HCT116 (cell line): ENCODE results near the gene ELMO2. TPM values are rescaled to one million over a fixed set of nuclear protein-coding genes. Genes with fewer than 3 reads are reported as not detected.

ENCODE experiments used
- ATAC-seq: fragments of 200-7000 bp; cut with Tn5 transposase; 2 replicates; pipeline ENCODE4 v1.9.1; 2020; ENCODE audit warnings: mild to moderate bottlenecking, moderate library complexity
- BruUV-seq: library from RNA; stranded (reverse); fragments of 400-500 nt; replicated peaks from 2 replicates; lab custom pipeline; 2021; lab: Mats Ljungman, UMichigan
- CTCF ChIA-PET: fragments of 300-600 bp; sonication (Branson Sonifier 250); formaldehyde crosslinking; loops from one replicate; lab custom pipeline; 2021; ENCODE audit warnings: antibody characterized with exemption; lab: Charles Lee
- POLR2A ChIA-PET: fragments of 300-600, 350-600 bp; sonication (Branson Sonifier 250); formaldehyde crosslinking; loops from one replicate; lab custom pipeline; 2021; ENCODE audit warnings: antibody characterized with exemption; lab: Charles Lee
- RAD21 ChIA-PET, 2 experiments: fragments of 300-600 bp; sonication (Branson Sonifier 250); formaldehyde crosslinking; loops; one replicate each; lab custom pipeline; 2023; ENCODE audit warnings: low total read pairs in 2 of 2; ENCODE audit not compliant: uncharacterized antibody in 2 of 2, unreplicated experiment in 2 of 2, low non-redundant PET in 1 of 2; lab: Charles Lee
- DNase-seq: peaks from one replicate; pipeline ENCODE4 v3.0.0-alpha.2; 2010; ENCODE audit warnings: low read depth, low spot score
- H2AFZ ChIP-seq: fragments of 200-600 bp; shearing (Covaris generic), sonication (generic); 2 replicates; pipeline ENCODE4 v1.6.1; 2017; ENCODE audit warnings: low read depth, mixed run types, mixed read lengths, antibody characterized with exemption, low read length; ENCODE audit not compliant: poor library complexity, severe bottlenecking
- H3K27ac ChIP-seq: 2 replicates; pipeline ENCODE4 v1.5.1; 2012; ENCODE audit warnings: low read depth, low read length
- H3K27me3 ChIP-seq: fragments of 200-600 bp; sonication (generic); 2 replicates; pipeline ENCODE4 v1.6.1; 2016; ENCODE audit warnings: mixed run types, low read length, mixed read lengths; ENCODE audit not compliant: insufficient read depth
- H3K36me3 ChIP-seq, 2 experiments: fragments of 200-500 bp in 1 of 2; fragments of 200-600 bp in 1 of 2; sonication (Bioruptor generic) in 1 of 2; sonication (generic) in 1 of 2; 2 replicates each; pipeline versions ENCODE4 v1.5.1 to v1.6.1; 2014 to 2016; ENCODE audit warnings: low read length in 2 of 2, inconsistent platforms in 1 of 2, mixed read lengths in 1 of 2, mixed run types in 1 of 2; ENCODE audit not compliant: insufficient read depth in 2 of 2, control insufficient read depth in 1 of 2
- H3K4me1 ChIP-seq, 2 experiments: fragments of 200-600 bp in 1 of 2; sonication (generic) in 1 of 2; 2 replicates each; pipeline versions ENCODE4 v1.5.1 to v1.6.1; 2012 to 2017; ENCODE audit warnings: low read length in 2 of 2, inconsistent platforms in 1 of 2, mild to moderate bottlenecking in 1 of 2, mixed read lengths in 1 of 2, mixed run types in 1 of 2, moderate library complexity in 1 of 2; ENCODE audit not compliant: insufficient read depth in 2 of 2, control insufficient read depth in 1 of 2
- H3K4me2 ChIP-seq: fragments of 200-600 bp; sonication (generic); 2 replicates; pipeline ENCODE4 v1.6.1; 2017; ENCODE audit warnings: mixed run types, low read length, mixed read lengths
- H3K4me3 ChIP-seq, 2 experiments: fragments of 200-600 bp in 1 of 2; sonication (generic) in 1 of 2; replicated peaks in 1 of 2; 2 replicates each; pipeline ENCODE4 v1.5.1; 2011 to 2016; ENCODE audit warnings: low read length in 2 of 2, control low read depth in 1 of 2, low read depth in 1 of 2, mild to moderate bottlenecking in 1 of 2, mixed read lengths in 1 of 2, mixed run types in 1 of 2
- H3K79me2 ChIP-seq: fragments of 200-600 bp; sonication (generic); 2 replicates; pipeline ENCODE4 v1.6.1; 2017; ENCODE audit warnings: mild to moderate bottlenecking, mixed run types, low read length, moderate library complexity, mixed read lengths; ENCODE audit not compliant: insufficient read depth
- H3K9ac ChIP-seq: fragments of 200-600 bp; sonication (generic); 2 replicates; pipeline ENCODE4 v1.6.1; 2016; ENCODE audit warnings: low read length, mixed read lengths
- H3K9me2 ChIP-seq: fragments of 200-600 bp; sonication (generic), shearing (Covaris generic); 2 replicates; pipeline ENCODE4 v1.6.1; 2017; ENCODE audit warnings: mixed run types, mild to moderate bottlenecking, moderate library complexity; ENCODE audit not compliant: insufficient read depth
- H3K9me3 ChIP-seq, 2 experiments: fragments of 200-500 bp in 1 of 2; fragments of 200-600 bp in 1 of 2; sonication (Bioruptor generic) in 1 of 2; sonication (generic) in 1 of 2; 2 replicates each; pipeline ENCODE4 v1.6.1; 2014 to 2017; ENCODE audit warnings: low read length in 2 of 2, mixed read lengths in 2 of 2, inconsistent platforms in 1 of 2, low read depth in 1 of 2, mild to moderate bottlenecking in 1 of 2, mixed run types in 1 of 2, moderate library complexity in 1 of 2; ENCODE audit not compliant: control insufficient read depth in 1 of 2, insufficient read depth in 1 of 2
- H4K20me1 ChIP-seq: fragments of 200-600 bp; sonication (generic), shearing (Covaris generic); 2 replicates; pipeline ENCODE4 v1.6.1; 2017; ENCODE audit warnings: mixed run types, mild to moderate bottlenecking, moderate library complexity; ENCODE audit not compliant: insufficient read depth
- ATF3 ChIP-seq: IDR thresholded peaks from 2 replicates; pipeline ENCODE4 v1.6.1; 2012
- CBX3 ChIP-seq: IDR thresholded peaks from 2 replicates; pipeline ENCODE4 v1.6.1; 2012; ENCODE audit warnings: low read depth
- CEBPB ChIP-seq: IDR thresholded peaks from 2 replicates; pipeline ENCODE4 v1.6.1; 2012; ENCODE audit warnings: low read depth
- EGR1 ChIP-seq: IDR thresholded peaks from 2 replicates; pipeline ENCODE4 v1.6.1; 2012; ENCODE audit warnings: low read depth
- ELF1 ChIP-seq: IDR thresholded peaks from 2 replicates; pipeline ENCODE4 v1.6.1; 2012; ENCODE audit warnings: low read depth, borderline replicate concordance
- EZH2 ChIP-seq: fragments of 200-600 bp; sonication (generic); IDR thresholded peaks from 2 replicates; pipeline ENCODE4 v1.6.1; 2017; ENCODE audit warnings: antibody characterized with exemption, mixed run types
- EZH2phosphoT487 ChIP-seq: fragments of 200-600 bp; IDR thresholded peaks from 2 replicates; pipeline ENCODE4 v1.6.1; 2018; ENCODE audit warnings: antibody characterized with exemption, borderline replicate concordance
- FOSL1 ChIP-seq: IDR thresholded peaks from 2 replicates; pipeline ENCODE4 v1.6.1; 2012; ENCODE audit warnings: low read depth
- POLR2A ChIP-seq: IDR thresholded peaks from 2 replicates; pipeline ENCODE4 v1.7.0; 2011; ENCODE audit warnings: borderline replicate concordance; ENCODE audit not compliant: insufficient read depth, insufficient read length; ENCODE audit errors: extremely low read depth
- RAD21 ChIP-seq: IDR thresholded peaks from 2 replicates; pipeline ENCODE4 v1.6.1; 2012; ENCODE audit warnings: low read depth, mild to moderate bottlenecking
- SIN3A ChIP-seq: IDR thresholded peaks from 2 replicates; pipeline ENCODE4 v1.6.1; 2012; ENCODE audit warnings: low read depth
- SRF ChIP-seq: IDR thresholded peaks from 2 replicates; pipeline ENCODE4 v1.6.1; 2012; ENCODE audit warnings: low read depth
- TCF7L2 ChIP-seq: IDR thresholded peaks from 2 replicates; pipeline ENCODE4 v1.7.0; 2011; ENCODE audit warnings: borderline replicate concordance, inconsistent platforms; ENCODE audit not compliant: insufficient read depth, insufficient read length; ENCODE audit errors: extremely low read depth
- ZNF274 ChIP-seq: fragments of 200-500 bp; sonication (Bioruptor generic); IDR thresholded peaks from 2 replicates; pipeline ENCODE4 v1.6.1; 2014; ENCODE audit warnings: mild to moderate bottlenecking, low read depth, low read length, inconsistent platforms
- intact Hi-C: fragments of 100-400 bp; cut with micrococcal nuclease; formaldehyde crosslinking; loops from 2 replicates; pipeline ENCODE4 v1.10.0; 2022
- total RNA-seq: library from RNA; stranded (reverse); gene quantifications from one replicate; pipeline ENCODE4 v1.2.1, GENCODE V29; 2021; ENCODE audit not compliant: unreplicated experiment
- TF ChIP-seq, protein P1 (sequence below), 3 experiments: fragments of 200-600 bp in 1 of 3; sonication (generic) in 1 of 3; IDR thresholded peaks in 2 of 3; conservative IDR thresholded peaks in 1 of 3; 2 replicates each; pipeline ENCODE4 v1.5.1; 2012 to 2017; ENCODE audit warnings: low read depth in 2 of 3, low read length in 2 of 3, antibody characterized with exemption in 1 of 3, borderline replicate concordance in 1 of 3, control low read depth in 1 of 3, mild to moderate bottlenecking in 1 of 3, mixed read lengths in 1 of 3, mixed run types in 1 of 3, moderate library complexity in 1 of 3; ENCODE audit not compliant: insufficient read depth in 1 of 3
- TF ChIP-seq, protein P2 (sequence below): IDR thresholded peaks from 2 replicates; pipeline ENCODE4 v1.6.1; 2011; ENCODE audit warnings: mild to moderate bottlenecking, low read length, moderate library complexity; ENCODE audit not compliant: insufficient replicate concordance; ENCODE audit errors: extremely low read depth
- TF ChIP-seq, protein P3 (sequence below): IDR thresholded peaks from 2 replicates; pipeline ENCODE4 v1.6.1; 2012

Gene ELMO2
- total RNA-seq, 1 experiment from 2014 or later = 22.9 TPM

DNA sequence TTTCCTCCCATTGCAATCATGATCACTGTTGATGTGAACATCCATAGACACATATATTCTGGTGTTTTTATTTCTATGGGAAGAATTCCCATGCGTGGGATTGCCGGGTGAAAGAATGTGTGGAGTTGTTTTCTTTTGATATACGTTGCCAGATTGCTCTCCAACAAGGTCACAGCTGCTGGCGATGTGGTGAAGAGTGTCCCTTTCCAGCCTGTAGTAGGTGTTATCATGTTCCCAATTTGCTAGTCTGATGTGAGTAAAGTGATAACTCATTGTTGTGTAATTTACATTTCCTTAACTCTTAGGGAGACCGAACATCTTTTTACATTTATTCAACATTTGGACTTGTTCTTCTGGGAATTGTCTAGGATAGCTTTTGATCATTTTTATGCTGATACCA is 14.5 kb upstream of the ELMO2 start (continued):
- TF ChIP-seq, protein P1, sequence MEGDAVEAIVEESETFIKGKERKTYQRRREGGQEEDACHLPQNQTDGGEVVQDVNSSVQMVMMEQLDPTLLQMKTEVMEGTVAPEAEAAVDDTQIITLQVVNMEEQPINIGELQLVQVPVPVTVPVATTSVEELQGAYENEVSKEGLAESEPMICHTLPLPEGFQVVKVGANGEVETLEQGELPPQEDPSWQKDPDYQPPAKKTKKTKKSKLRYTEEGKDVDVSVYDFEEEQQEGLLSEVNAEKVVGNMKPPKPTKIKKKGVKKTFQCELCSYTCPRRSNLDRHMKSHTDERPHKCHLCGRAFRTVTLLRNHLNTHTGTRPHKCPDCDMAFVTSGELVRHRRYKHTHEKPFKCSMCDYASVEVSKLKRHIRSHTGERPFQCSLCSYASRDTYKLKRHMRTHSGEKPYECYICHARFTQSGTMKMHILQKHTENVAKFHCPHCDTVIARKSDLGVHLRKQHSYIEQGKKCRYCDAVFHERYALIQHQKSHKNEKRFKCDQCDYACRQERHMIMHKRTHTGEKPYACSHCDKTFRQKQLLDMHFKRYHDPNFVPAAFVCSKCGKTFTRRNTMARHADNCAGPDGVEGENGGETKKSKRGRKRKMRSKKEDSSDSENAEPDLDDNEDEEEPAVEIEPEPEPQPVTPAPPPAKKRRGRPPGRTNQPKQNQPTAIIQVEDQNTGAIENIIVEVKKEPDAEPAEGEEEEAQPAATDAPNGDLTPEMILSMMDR (IDR thresholded peaks at IDR 0.05 in 2 of 3, conservative IDR thresholded peaks at IDR 0.05 in 1 of 3; ENCODE audit: borderline replicate concordance in 1 of 3, insufficient read depth in 1 of 3, low read depth in 2 of 3, low read length in 2 of 3) = no peak
- TF ChIP-seq, protein P2, sequence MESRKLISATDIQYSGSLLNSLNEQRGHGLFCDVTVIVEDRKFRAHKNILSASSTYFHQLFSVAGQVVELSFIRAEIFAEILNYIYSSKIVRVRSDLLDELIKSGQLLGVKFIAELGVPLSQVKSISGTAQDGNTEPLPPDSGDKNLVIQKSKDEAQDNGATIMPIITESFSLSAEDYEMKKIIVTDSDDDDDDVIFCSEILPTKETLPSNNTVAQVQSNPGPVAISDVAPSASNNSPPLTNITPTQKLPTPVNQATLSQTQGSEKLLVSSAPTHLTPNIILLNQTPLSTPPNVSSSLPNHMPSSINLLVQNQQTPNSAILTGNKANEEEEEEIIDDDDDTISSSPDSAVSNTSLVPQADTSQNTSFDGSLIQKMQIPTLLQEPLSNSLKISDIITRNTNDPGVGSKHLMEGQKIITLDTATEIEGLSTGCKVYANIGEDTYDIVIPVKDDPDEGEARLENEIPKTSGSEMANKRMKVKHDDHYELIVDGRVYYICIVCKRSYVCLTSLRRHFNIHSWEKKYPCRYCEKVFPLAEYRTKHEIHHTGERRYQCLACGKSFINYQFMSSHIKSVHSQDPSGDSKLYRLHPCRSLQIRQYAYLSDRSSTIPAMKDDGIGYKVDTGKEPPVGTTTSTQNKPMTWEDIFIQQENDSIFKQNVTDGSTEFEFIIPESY = no peak
- TF ChIP-seq SRF (no peak), CBX3 (no peak)

DNA sequence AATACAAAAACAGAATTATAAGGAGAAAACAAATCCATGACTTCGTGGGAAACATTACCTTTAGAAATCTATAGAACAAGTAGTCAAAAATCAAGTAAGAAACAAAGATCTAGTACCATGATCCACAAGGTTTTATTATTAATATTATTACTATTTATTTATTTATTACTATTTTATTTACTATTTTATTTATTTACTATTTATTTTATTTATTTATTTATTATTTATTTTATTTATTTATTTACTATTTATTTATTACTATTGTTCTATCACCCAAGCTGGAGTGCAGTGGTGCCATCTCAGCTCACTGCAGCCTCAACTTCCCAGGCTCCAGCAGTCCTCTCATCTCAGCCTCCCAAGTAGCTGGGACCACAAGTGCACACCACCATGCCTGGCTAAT is 13.5 kb upstream of the ELMO2 start:
- intact Hi-C loops = no loop called here
- ATAC-seq = no peak
- Histone ChIP-seq H3K9me2 (no peaks in the 10 kb centered on the region), H3K27me3 (peaks cover 57% of the 10 kb centered on the region), H3K36me3 (no peaks in the 10 kb centered on the region), H4K20me1 (no peaks in the 10 kb centered on the region), H3K4me2 (no peak overlapping the region), H2AFZ (no peak overlapping the region), H3K9me3 (no peaks in the 10 kb centered on the region), H3K4me1 (no peaks in the 10 kb centered on the region), H3K79me2 (no peaks in the 10 kb centered on the region)
- ChIA-PET RAD21 (no interaction called here), CTCF (no interaction called here)
- no TSS peak for BruUV-seq
- DNase-seq = no peak
- TF ChIP-seq, protein P3, sequence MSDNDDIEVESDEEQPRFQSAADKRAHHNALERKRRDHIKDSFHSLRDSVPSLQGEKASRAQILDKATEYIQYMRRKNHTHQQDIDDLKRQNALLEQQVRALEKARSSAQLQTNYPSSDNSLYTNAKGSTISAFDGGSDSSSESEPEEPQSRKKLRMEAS = no peak
- TF ChIP-seq EZH2 (no peak), ELF1 (no peak), SIN3A (no peak), EGR1 (no peak), CBX3 (no peak), TCF7L2 (no peak), FOSL1 (no peak), RAD21 (no peak), EZH2phosphoT487 (no peak), POLR2A (no peak), ATF3 (no peak), ZNF274 (no peak), CEBPB (no peak)
- TF ChIP-seq, protein P1 (IDR thresholded peaks at IDR 0.05 in 2 of 3, conservative IDR thresholded peaks at IDR 0.05 in 1 of 3; ENCODE audit: borderline replicate concordance in 1 of 3, insufficient read depth in 1 of 3, low read depth in 2 of 3, low read length in 2 of 3) = no peak
- TF ChIP-seq, all 23 proteins: peak for 0
- Histone ChIP-seq H3K9ac (no peak overlapping the region), H3K4me3 (no peak overlapping the region), H3K27ac (no peak overlapping the region)
- POLR2A ChIA-PET = no interaction called here
